Muscle of arm (tissue), 14 donors: ENCODE measurements around the gene MARS1. TPM values are rescaled to one million over a fixed set of nuclear protein-coding genes. Genes with fewer than 3 reads are reported as not detected.
"Not testable (repeated sequence)": the region's sequence is repeated elsewhere in the genome, so short reads cannot be mapped to it uniquely, and the experiment has no call there.

ENCODE experiments used
- DNase-seq: peaks from one replicate; pipeline ENCODE4 v3.0.0-alpha.2; 2013
- long read RNA-seq, 11 donors: transcript quantifications; one replicate each; lab custom pipeline, GENCODE V29; 2026
- polyA plus RNA-seq, 12 donors: library from polyadenylated mRNA; unstranded; fragments of 120-200 nt; gene quantifications; one replicate each; pipeline ENCODE4 v1.2.1, GENCODE V29; 2013; ENCODE audit not compliant: insufficient read length in 12 of 12

MARS1 gene
- 100 to 1,000 TPM in 4 of 12 donors, 10 to 100 TPM in 7, not detected in 1; 77.3 to 150 (median 93.0) TPM for polyA plus RNA-seq
- long read RNA-seq, donor 1, transcript MARS-201 (21 exons, 2,905 nt), result major isoform, 6 of 49 reads
- long read RNA-seq, donor 1, partial matches to known transcripts, result 15 of 49 reads
- long read RNA-seq, donor 1, other reads (novel, unspliced or antisense), result 25 of 49 reads
- long read RNA-seq, donor 2, transcript MARS-201 (21 exons, 2,905 nt), result major isoform, 12 of 15 reads
- long read RNA-seq, donor 2, partial matches to known transcripts, result 0 of 15 reads
- long read RNA-seq, donor 2, other reads (novel, unspliced or antisense), result 0 of 15 reads
- long read RNA-seq, donor 3, transcript MARS-201 (21 exons, 2,905 nt), result major isoform, 6 of 9 reads
- long read RNA-seq, donor 3, partial matches to known transcripts, result 0 of 9 reads
- long read RNA-seq, donor 3, other reads (novel, unspliced or antisense), result 0 of 9 reads
- long read RNA-seq, donor 4, partial matches to known transcripts, result 0 of 6 reads
- long read RNA-seq, donor 4, other reads (novel, unspliced or antisense), result 0 of 6 reads
- long read RNA-seq, donor 5, result 0 reads
- long read RNA-seq, donor 6, transcript MARS-201 (21 exons, 2,905 nt), result major isoform, 8 of 11 reads
- long read RNA-seq, donor 6, partial matches to known transcripts, result 0 of 11 reads
- long read RNA-seq, donor 6, other reads (novel, unspliced or antisense), result 0 of 11 reads
- long read RNA-seq, donor 7, partial matches to known transcripts, result 0 of 6 reads
- long read RNA-seq, donor 7, other reads (novel, unspliced or antisense), result 0 of 6 reads
- long read RNA-seq, donor 8, transcript MARS-201 (21 exons, 2,905 nt), result major isoform, 9 of 11 reads
- long read RNA-seq, donor 8, partial matches to known transcripts, result 0 of 11 reads
- long read RNA-seq, donor 8, other reads (novel, unspliced or antisense), result 0 of 11 reads
- long read RNA-seq, donor 9, transcript MARS-201 (21 exons, 2,905 nt), result major isoform, 7 of 23 reads
- long read RNA-seq, donor 9, partial matches to known transcripts, result 14 of 23 reads
- long read RNA-seq, donor 9, other reads (novel, unspliced or antisense), result 0 of 23 reads
- long read RNA-seq, donor 10, transcript MARS-201 (21 exons, 2,905 nt), result major isoform, 6 of 10 reads
- long read RNA-seq, donor 10, partial matches to known transcripts, result 0 of 10 reads
- long read RNA-seq, donor 10, other reads (novel, unspliced or antisense), result 0 of 10 reads
- long read RNA-seq, donor 11, transcript MARS-201 (21 exons, 2,905 nt), result major isoform, 5 of 30 reads
- long read RNA-seq, donor 11, partial matches to known transcripts, result 21 of 30 reads
- long read RNA-seq, donor 11, other reads (novel, unspliced or antisense), result 0 of 30 reads

DNA sequence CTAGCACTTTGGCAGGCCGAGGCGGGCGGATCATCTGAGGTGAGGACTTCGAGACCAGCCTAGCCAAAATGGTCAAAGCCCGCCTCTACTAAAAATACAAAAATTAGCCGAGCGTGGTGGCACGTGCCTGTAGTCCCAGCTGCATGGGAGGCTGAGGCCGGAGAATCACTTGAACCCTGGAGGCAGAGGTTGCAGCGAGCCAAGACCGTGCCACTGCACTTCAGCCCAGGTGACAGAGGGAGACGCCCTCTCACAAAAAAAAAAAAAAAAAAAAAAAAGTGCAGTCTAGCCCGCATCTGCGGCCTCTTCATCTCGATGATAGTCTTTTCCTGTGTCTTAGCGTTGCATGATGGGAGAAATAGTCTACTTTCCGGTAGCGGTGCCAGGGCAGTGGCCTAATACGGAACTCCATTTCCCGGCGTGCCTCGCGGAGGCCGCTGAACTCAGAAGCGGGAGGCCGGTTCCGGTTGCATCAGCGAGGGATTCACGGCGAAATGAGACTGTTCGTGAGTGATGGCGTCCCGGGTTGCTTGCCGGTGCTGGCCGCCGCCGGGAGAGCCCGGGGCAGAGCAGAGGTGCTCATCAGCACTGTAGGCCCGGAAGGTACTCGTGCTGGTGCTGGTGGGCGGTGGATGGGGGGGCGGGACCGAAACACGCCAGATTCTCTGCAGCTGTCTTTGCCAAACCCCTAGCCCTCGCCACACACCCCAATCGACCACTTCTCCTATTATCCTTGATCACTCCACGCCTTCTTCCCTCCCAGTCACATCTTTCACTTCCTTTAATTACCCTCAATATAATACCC is at the start of gene MARS1:
TSS of gene MARS1 (plus strand) at position 472 of the 805 bp plus-strand sequence. CDS start at position 495, 23 bp downstream.
- DNase-seq, result peak; percentile 98

GRCh38 chr12:57438400-57438799 is 49.5 kb upstream of the MARS1 start:
- no peak for DNase-seq

DNA sequence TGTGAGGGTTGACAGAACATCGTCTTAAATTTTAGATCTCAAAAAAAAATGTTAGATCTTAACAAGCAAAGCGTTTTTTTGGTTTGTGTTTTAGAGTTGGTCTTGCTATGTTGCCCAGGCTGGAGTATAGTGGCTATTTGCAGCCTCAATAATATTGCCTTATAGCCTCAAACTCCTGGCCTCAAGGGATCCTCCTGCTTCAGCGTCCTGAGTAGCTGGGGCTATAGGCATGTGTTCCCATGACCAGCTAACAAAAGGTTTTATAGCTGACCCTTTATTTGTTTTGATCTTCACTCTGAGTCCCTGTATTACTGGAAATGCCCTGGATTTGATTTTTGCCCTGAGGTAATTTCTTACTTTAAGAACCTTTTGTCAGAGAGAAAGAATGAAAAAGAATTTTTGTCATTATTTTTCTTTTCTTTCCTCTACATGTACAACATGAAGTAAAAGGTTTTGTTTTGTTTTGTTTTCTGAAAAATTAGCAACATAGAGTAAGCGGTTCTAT is 48.1 kb upstream of the MARS1 start:
- DNase-seq, result no peak

DNA sequence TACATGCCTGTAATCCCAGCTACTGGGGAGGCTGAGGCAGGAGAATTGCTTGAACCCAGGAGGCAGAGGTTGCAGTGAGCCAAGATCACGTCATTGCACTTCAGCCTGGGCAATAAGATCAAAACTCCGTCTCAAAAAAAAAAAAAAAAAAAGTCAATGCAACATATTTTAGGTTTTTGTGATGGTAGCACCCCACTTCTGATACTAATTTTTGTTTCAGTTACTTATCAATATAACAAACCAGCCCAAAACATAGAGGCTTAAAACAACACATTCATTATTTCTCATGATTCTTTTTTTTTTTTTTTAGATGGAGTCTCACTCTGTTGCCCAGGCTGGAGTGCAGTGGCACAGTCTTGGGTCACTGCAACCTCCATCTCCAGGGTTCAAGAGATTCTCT is 46.5 kb upstream of the MARS1 start:
- DNase-seq, result not testable (repeated sequence)

DNA sequence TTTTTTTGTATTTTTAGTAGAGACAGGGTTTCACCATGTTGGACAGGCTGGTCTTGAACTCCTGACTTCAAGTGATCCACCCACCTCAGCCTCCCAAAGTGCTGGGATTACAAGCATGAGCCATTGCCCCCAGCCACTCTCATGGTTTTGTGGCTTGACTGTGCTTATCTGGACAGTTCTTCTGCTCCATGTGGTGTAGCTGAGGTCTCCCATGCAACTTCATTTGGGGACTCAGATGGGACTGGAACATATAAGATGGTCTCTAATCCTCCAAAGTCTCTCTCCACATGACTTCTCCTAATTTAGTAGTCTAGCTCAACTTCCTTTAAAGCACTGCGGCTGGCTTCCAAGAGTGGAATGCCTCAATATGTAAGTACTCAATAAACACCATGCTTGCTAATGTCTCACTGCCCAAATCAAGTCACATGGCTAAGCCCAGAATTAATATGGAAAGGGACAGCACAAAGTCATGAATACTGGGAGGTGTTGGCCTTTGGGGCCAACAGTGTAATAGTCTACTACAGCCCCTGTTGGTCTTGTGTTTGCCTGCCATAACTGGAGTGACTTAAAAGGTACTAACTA is 45.9 kb upstream of the MARS1 start:
- no peak for DNase-seq

DNA sequence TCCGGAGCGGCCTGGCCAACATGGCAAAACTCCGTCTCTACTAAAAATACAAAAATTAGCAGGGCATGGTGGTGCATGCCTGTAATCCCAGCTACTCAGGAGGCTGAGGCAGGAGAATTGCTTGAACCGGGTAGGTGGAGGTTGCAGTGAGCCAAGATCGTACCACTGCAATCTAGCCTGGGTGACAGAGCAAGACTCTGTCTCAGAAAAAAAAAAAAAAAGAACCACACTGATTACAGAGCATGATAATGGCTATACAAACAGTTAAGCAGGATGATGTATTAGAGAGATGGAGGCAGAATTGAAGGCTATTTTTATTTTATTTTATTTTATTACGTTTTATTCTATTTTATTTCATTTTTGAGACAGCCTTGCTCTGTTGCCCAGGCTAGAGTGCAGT is 43.5 kb upstream of the MARS1 start:
- DNase-seq, result not testable (repeated sequence)

- no peak for DNase-seq
Observed at GRCh38 chr12:57444744-57445143, 43.1 kb upstream of the MARS1 start.

DNA sequence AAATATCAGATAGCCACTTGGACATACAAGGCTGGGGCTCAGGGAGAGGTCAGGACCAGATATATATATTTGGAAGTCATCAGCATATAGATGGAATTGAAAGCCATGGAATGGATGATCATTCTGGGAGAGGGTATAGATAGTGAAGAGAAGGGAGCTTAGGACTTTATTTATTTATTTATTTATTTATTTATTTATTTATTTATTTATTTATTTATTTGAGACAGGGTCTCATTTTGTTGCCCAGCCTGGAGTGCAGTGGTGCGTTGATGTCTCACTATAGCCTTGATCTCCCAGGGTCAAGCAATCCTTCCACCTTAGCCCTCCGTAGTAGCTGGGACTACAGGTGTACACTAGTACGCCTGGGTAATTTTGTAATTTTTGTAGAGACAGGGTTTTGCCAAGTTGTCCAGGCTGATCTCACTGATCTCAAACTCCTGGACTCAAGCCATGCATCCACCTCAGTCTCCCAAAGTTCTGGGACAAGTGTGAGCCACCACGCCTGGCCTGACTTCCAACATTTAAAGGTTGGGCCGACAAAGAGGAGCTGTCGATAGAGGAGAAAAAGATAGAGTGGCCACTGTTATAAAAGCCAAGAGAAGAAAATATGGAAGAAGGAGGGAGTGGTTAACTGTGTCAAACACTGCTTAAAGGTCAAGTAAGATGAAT is 41.4 kb upstream of the MARS1 start:
- DNase-seq, result no peak

DNA sequence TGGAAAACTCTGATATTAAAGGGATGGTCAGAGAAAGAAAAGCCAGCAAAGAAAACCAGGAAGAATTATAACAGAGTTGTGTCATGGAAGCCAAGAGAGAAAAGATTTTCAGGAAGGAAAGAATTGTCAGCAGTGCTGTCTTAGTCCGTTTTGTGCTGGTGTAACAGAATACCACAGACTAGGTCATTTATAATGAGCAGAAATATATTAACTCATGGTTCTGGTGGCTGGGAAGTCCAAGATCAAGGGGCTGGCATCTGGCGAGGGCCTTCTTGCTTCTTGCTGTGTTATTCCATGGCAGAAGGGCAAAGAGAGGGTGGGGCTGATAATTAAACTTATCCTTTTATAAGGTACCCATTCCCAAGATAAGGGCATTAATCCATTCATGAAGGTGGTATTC is 39.2 kb upstream of the MARS1 start:
- no peak for DNase-seq

- no peak for DNase-seq
Observed at GRCh38 chr12:57449375-57449774, 38.5 kb upstream of the MARS1 start.

DNA sequence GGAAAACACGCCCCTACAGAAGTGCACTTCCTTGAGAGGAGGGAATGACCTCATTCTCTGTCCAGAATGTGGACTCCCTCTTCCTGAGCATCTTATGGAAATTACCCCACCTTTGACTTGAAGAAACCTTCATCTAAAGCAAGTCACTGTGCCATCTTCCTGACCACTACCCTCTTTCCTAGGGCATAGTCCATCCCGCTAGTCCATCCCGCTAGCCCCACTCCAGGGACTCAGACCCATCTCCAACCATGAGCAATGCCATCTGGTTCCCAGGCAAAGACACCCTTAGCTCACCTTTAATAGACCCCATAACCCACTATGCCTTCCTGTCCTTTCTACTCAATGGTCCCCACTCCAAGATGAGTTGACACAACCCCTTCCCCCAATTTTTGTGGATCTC is 37.8 kb upstream of the MARS1 start:
- DNase-seq, result no peak

DNA sequence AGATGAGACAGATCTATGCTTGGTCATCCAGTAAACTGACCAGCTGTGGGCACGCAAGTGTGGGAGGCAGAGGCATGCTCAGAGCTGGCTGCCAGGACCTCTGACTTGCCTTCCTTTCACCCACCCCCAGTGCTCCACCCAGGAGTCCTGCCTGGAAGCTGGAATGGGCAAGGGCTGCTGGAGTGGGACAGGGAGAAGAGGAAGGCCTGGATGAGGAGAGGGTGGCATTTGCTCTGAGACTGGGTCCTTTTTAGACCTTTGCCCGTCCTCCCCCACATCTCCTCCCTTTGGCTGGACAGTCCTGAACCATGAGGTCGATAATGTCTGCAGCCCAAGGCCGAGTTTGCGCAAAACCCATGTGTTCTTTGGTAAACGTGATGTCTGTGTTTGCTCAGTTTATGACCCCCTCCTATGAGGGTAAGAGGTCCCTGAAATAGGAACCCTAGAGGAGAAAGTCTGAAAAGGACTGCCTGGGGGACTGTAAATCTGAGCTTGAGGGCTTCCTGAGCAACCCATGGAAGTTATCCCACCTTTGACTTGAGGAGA is 36.6 kb upstream of the MARS1 start:
- no peak for DNase-seq

GRCh38 chr12:57452181-57452936 is 35.5 kb upstream of the MARS1 start:
- DNase-seq, result no peak

- DNase-seq, result peak; percentile 71
Observed at GRCh38 chr12:57452937-57453509, 34.8 kb upstream of the MARS1 start.

DNA sequence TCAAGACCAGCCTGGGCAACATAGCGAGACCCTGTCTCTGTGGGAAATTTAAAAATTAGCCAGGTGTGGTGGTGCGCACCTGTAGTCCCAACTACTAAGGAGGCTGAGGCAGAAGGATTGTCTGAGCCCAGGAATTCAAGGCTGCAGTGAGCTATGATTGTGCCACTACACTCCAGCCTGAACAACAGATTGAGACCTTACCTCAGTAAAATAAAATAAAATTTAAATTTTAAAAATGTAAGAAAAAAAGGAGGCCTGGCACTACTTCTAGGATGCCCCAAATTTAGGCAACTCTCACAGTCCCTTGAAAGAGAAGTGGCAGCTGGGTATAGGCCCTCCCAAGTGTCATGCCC is 33.7 kb upstream of the MARS1 start:
- no peak for DNase-seq

- no peak for DNase-seq
Observed at GRCh38 chr12:57454566-57455373, 33.1 kb upstream of the MARS1 start, which contains the start of gene INHBE. TSS of gene INHBE (plus strand) at chr12:57455307. CDS start at chr12:57455537, 230 bp downstream.
